Spleen (tissue), 11 donors: ENCODE data around the gene TNFRSF13B. TPM values are rescaled to one million over a fixed set of nuclear protein-coding genes. Genes with fewer than 3 reads are reported as not detected.
A peak's percentile ranks its signal among the peaks of the same experiment; 100 is the strongest.

Experiments
- DNase-seq: peaks from one replicate; pipeline ENCODE4 v3.0.0-alpha.2; 2020
- H3K27ac ChIP-seq, 8 donors: fragments of 200-600 bp; sonication (generic) in 7 of 8; 1 replicate in 4 of 8; 2 replicates in 4 of 8; pipeline versions ENCODE4 v1.5.0 to v1.8.0; 2016 to 2021; ENCODE audit warnings: inconsistent platforms in 4 of 8, mild to moderate bottlenecking in 4 of 8, moderate library complexity in 1 of 8
- H3K27me3 ChIP-seq, 7 donors: fragments of 200-600 bp; sonication (generic) in 6 of 7; replicated peaks in 1 of 7; 1 replicate in 4 of 7; 2 replicates in 3 of 7; pipeline versions ENCODE4 v1.5.0 to v1.8.0; 2016 to 2021; ENCODE audit warnings: inconsistent platforms in 3 of 7, mild to moderate bottlenecking in 1 of 7
- H3K36me3 ChIP-seq, 6 donors: fragments of 200-600 bp; sonication (generic) in 5 of 6; 1 replicate in 4 of 6; 2 replicates in 2 of 6; pipeline versions ENCODE4 v1.5.0 to v1.8.0; 2016 to 2021; ENCODE audit warnings: inconsistent platforms in 2 of 6
- H3K4me1 ChIP-seq, 6 donors: fragments of 200-600 bp; sonication (generic) in 5 of 6; 1 replicate in 3 of 6; 2 replicates in 3 of 6; pipeline versions ENCODE4 v1.5.0 to v1.8.0; 2016 to 2021; ENCODE audit warnings: inconsistent platforms in 3 of 6
- H3K4me3 ChIP-seq, 8 donors: fragments of 200-600 bp; sonication (generic) in 7 of 8; 1 replicate in 4 of 8; 2 replicates in 4 of 8; pipeline versions ENCODE4 v1.5.0 to v1.8.0; 2016 to 2021; ENCODE audit warnings: inconsistent platforms in 4 of 8, mild to moderate bottlenecking in 4 of 8, moderate library complexity in 2 of 8
- H3K9me3 ChIP-seq, 8 donors: fragments of 200-600 bp; sonication (generic) in 7 of 8; 1 replicate in 4 of 8; 2 replicates in 4 of 8; pipeline versions ENCODE4 v1.5.0 to v1.8.0; 2016 to 2021; ENCODE audit warnings: inconsistent platforms in 4 of 8
- CTCF ChIP-seq, 11 experiments: fragments of 200-600 bp in 7 of 11; fragments of 450-650 bp in 4 of 11; sonication (generic) in 4 of 11; IDR thresholded peaks in 8 of 11; conservative IDR thresholded peaks in 3 of 11; 1 replicate in 7 of 11; 2 replicates in 4 of 11; pipeline versions ENCODE4 v1.4.0 to v1.8.0; 2016 to 2021; ENCODE audit warnings: antibody characterized with exemption in 11 of 11, inconsistent platforms in 4 of 11, mild to moderate bottlenecking in 1 of 11
- POLR2A ChIP-seq, 3 donors: fragments of 450-650 bp; IDR thresholded peaks; one replicate each; pipeline ENCODE4 v1.5.1; 2017; ENCODE audit warnings: antibody characterized with exemption in 3 of 3, mild to moderate bottlenecking in 1 of 3
- POLR2AphosphoS5 ChIP-seq, 3 donors: sonication (generic); formaldehyde crosslinking; IDR thresholded peaks; one replicate each; pipeline ENCODE4 v1.5.1; 2017; ENCODE audit warnings: antibody characterized with exemption in 3 of 3
- WGBS, 5 donors: extraction: QIAGEN DNeasy Blood & Tissue Kit in 3 of 5; methylation state at CpG; one replicate each; pipeline versions ENCODE4 v1.1.5 to v1.1.7; 2013 to 2018; 5-methylcytosine and 5-hydroxymethylcytosine counted together
- intact Hi-C: fragments of 100-400 bp; cut with DNase I; formaldehyde crosslinking; loops from one replicate; pipeline ENCODE4 v1.15.0; 2023; ENCODE audit warnings: low total_unique reads
- polyA plus RNA-seq, 3 donors: library from polyadenylated mRNA; stranded (reverse); fragments of 200-250 nt; gene quantifications; one replicate each; pipeline ENCODE4 v1.2.1, GENCODE V29; 2013
- total RNA-seq, 7 donors: library from RNA; depleted of rRNA in 3 of 7; stranded (reverse); fragments of >200 nt in 3 of 7; fragmentation: NEBNext Ultra II Directional in 4 of 7; extraction: Animal tissue kit (Norgen Biotek cat#: 25700) in 4 of 7; gene quantifications; one replicate each; pipeline versions ENCODE4 v1.1.0 to v1.2.1, GENCODE V29; 2016 to 2021
- donor health status: healthy with polysubstance abuse.
- donor health status: DM: no; HTN: no; CAD: no; lungs with moderate emphysema.
- donor health status: DM: no; HTN: no; CAD: no.
- donor health status: Bipolar disorder and iron deficiency.
- donor health status: healthy.
- donor health status: DM: no; HTN: no; CAD: no.
- donor health status: DM: yes; HTN: yes; CAD: no.

The TNFRSF13B gene
- total and polyA plus RNA-seq, 10 donors = 25.1 to 142 (median 49.5) TPM

- intact Hi-C loops = no loop called here
- peaks cover 0 to 8% (median 0%) of the 10 kb centered on the region in 7 donors for H3K27me3 ChIP-seq
- peaks cover 0 to 18% (median 0%) of the 10 kb centered on the region in 6 donors for H3K36me3 ChIP-seq
- no peaks in the 10 kb centered on the region for H3K9me3 ChIP-seq
- TF ChIP-seq POLR2A (IDR thresholded peaks at IDR 0.05) (no peak), POLR2AphosphoS5 (IDR thresholded peaks at IDR 0.05) (no peak)
- DNase-seq = peak; percentile 68
- 78 to 90% (median 86%) methylated on average over 6 to 9 of the region's 9 CpGs for WGBS, 5 donors
- no peaks in the 10 kb centered on the region for H3K4me1 ChIP-seq
- H3K4me3 ChIP-seq = no peak overlapping the region
- no peak overlapping the region for H3K27ac ChIP-seq
Measured at GRCh38 chr17:16931318-16932060, 40.4 kb downstream of the TNFRSF13B start.

GRCh38 chr17:16930571-16931317, 41.2 kb downstream of the TNFRSF13B start:
- no peak overlapping the region for H3K27ac ChIP-seq
- H3K9me3 ChIP-seq = no peaks in the 10 kb centered on the region
- H3K4me3 ChIP-seq = no peak overlapping the region
- DNase-seq = peak; percentile 51
- peaks cover 0 to 8% (median 0%) of the 10 kb centered on the region in 7 donors for H3K27me3 ChIP-seq
- TF ChIP-seq POLR2A (IDR thresholded peaks at IDR 0.05) = no peak
- TF ChIP-seq POLR2AphosphoS5 (IDR thresholded peaks at IDR 0.05) = no peak
- TF ChIP-seq CTCF (IDR thresholded peaks at IDR 0.05 in 8 of 11, conservative IDR thresholded peaks at IDR 0.05 in 3 of 11) = no peak
- peaks cover 0 to 18% (median 0%) of the 10 kb centered on the region in 6 donors for H3K36me3 ChIP-seq
- H3K4me1 ChIP-seq = no peaks in the 10 kb centered on the region
- WGBS, 5 donors = 82 to 90% (median 88%) methylated on average over 9 to 13 of the region's 13 CpGs
- intact Hi-C loops = no loop called here

- Histone ChIP-seq H3K4me1 (no peaks in the 10 kb centered on the region), H3K9me3 (no peaks in the 10 kb centered on the region), H3K27ac (no peak overlapping the region), H3K4me3 (no peak overlapping the region), H3K27me3 (peaks cover 0 to 8% (median 0%) of the 10 kb centered on the region in 7 donors), H3K36me3 (peaks cover 0 to 18% (median 0%) of the 10 kb centered on the region in 6 donors)
- intact Hi-C loops = no loop called here
- DNase-seq = peak; percentile 63
- WGBS, 5 donors = 89 to 96% (median 92%) methylated on average over 16 to 17 of the region's 17 CpGs
- TF ChIP-seq POLR2A (IDR thresholded peaks at IDR 0.05) (no peak), CTCF (IDR thresholded peaks at IDR 0.05 in 8 of 11, conservative IDR thresholded peaks at IDR 0.05 in 3 of 11) (no peak), POLR2AphosphoS5 (IDR thresholded peaks at IDR 0.05) (no peak)
Measured at GRCh38 chr17:16929757-16930520, 42.0 kb downstream of the TNFRSF13B start.

- Histone ChIP-seq H3K27ac (no peak overlapping the region), H3K27me3 (peaks cover 0 to 8% (median 0%) of the 10 kb centered on the region in 7 donors), H3K4me1 (no peaks in the 10 kb centered on the region), H3K4me3 (no peak overlapping the region), H3K9me3 (no peaks in the 10 kb centered on the region), H3K36me3 (peaks cover 0 to 19% (median 0%) of the 10 kb centered on the region in 6 donors)
- intact Hi-C loops = no loop called here
- DNase-seq = peak; percentile 56
- TF ChIP-seq POLR2A (IDR thresholded peaks at IDR 0.05) = no peak
- TF ChIP-seq CTCF (IDR thresholded peaks at IDR 0.05 in 8 of 11, conservative IDR thresholded peaks at IDR 0.05 in 3 of 11) = no peak
- no peak for TF ChIP-seq POLR2AphosphoS5 (IDR thresholded peaks at IDR 0.05)
- 74 to 78% (median 76%) methylated on average over 12 of the region's 12 CpGs for WGBS, 5 donors
Measured at GRCh38 chr17:16929035-16929680, 42.8 kb downstream of the TNFRSF13B start.
